Measurements from ENCODE around the gene PCNP.

GRCh38 chr3:101603184-101603583 lies 29.2 kb downstream of the PCNP start:
- TF ChIP-seq EZH2 (IDR thresholded peaks at IDR 0.05; ENCODE audit: insufficient read depth, poor library complexity, severe bottlenecking) (no peak), EZH2phosphoT487 (IDR thresholded peaks at IDR 0.05; ENCODE audit: insufficient read depth, low read depth) (no peak)

Measured in GM23248 (cell line).